Spleen (tissue), 7 donors: ENCODE measurements around the gene TYW1.
"Not testable (repeated sequence)": the region's sequence is repeated elsewhere in the genome, so short reads cannot be mapped to it uniquely, and the experiment has no call there.

Experiments
- CTCF ChIP-seq, 11 experiments: fragments of 200-600 bp in 7 of 11; fragments of 450-650 bp in 4 of 11; sonication (generic) in 4 of 11; IDR thresholded peaks in 8 of 11; conservative IDR thresholded peaks in 3 of 11; 1 replicate in 7 of 11; 2 replicates in 4 of 11; pipeline versions ENCODE4 v1.4.0 to v1.8.0; 2016 to 2021; ENCODE audit warnings: antibody characterized with exemption in 11 of 11, inconsistent platforms in 4 of 11, mild to moderate bottlenecking in 1 of 11
- POLR2A ChIP-seq, 3 donors: fragments of 450-650 bp; IDR thresholded peaks; one replicate each; pipeline ENCODE4 v1.5.1; 2017; ENCODE audit warnings: antibody characterized with exemption in 3 of 3, mild to moderate bottlenecking in 1 of 3
- donor health status: DM: no; HTN: no; CAD: no; lungs with moderate emphysema.
- donor health status: DM: no; HTN: no; CAD: no.
- donor health status: DM: no; HTN: no; CAD: no.

GRCh38 chr7:67139876-67140275 lies 143.2 kb downstream of the TYW1 start:
- TF ChIP-seq CTCF (IDR thresholded peaks at IDR 0.05 in 8 of 11, conservative IDR thresholded peaks at IDR 0.05 in 3 of 11); POLR2A (IDR thresholded peaks at IDR 0.05): not testable (repeated sequence)
